Loucy (cell line): ENCODE measurements around the gene LARGE2.

Source experiments
- H2AFZ ChIP-seq: fragments of 200-600 bp; sonication (generic); 2 replicates; pipeline ENCODE4 v1.6.0; 2016; ENCODE audit warnings: antibody characterized with exemption, mild to moderate bottlenecking, low read length, moderate library complexity
- H3F3A ChIP-seq: fragments of 200-600 bp; 2 replicates; pipeline ENCODE4 v1.6.0; 2016; ENCODE audit warnings: antibody characterized with exemption, low read depth, mild to moderate bottlenecking
- H3K27me3 ChIP-seq: fragments of 200-600 bp; sonication (generic); 2 replicates; pipeline ENCODE4 v1.6.1; 2014; ENCODE audit warnings: low read length, mild to moderate bottlenecking; ENCODE audit not compliant: insufficient read depth, poor library complexity, severe bottlenecking
- H3K36me3 ChIP-seq: fragments of 200-600 bp; sonication (generic); 2 replicates; pipeline ENCODE4 v1.6.1; 2016; ENCODE audit warnings: low read length; ENCODE audit not compliant: insufficient read depth
- H3K4me1 ChIP-seq: fragments of 200-600 bp; sonication (generic); 2 replicates; pipeline ENCODE4 v1.5.1; 2014; ENCODE audit warnings: low read length, mild to moderate bottlenecking; ENCODE audit not compliant: insufficient read depth, poor library complexity, severe bottlenecking
- H3K4me2 ChIP-seq: fragments of 200-600 bp; sonication (generic); 2 replicates; pipeline ENCODE4 v1.6.0; 2014; ENCODE audit warnings: antibody characterized with exemption, low read length, low read depth, mild to moderate bottlenecking; ENCODE audit not compliant: poor library complexity, severe bottlenecking
- H3K4me3 ChIP-seq: fragments of 200-600 bp; sonication (generic); 2 replicates; pipeline ENCODE4 v1.5.1; 2014; ENCODE audit warnings: low read length, mild to moderate bottlenecking, mixed read lengths; ENCODE audit not compliant: poor library complexity, severe bottlenecking
- H3K79me2 ChIP-seq: fragments of 200-600 bp; sonication (generic); 2 replicates; pipeline ENCODE4 v1.6.1; 2014; ENCODE audit warnings: low read length; ENCODE audit not compliant: insufficient read depth
- H3K9ac ChIP-seq: fragments of 200-600 bp; sonication (generic); 2 replicates; pipeline ENCODE4 v1.6.0; 2014; ENCODE audit warnings: mild to moderate bottlenecking, low read depth, low read length, moderate library complexity; ENCODE audit not compliant: poor library complexity, severe bottlenecking
- H3K9me2 ChIP-seq: fragments of 200-600 bp; sonication (generic); replicated peaks from 2 replicates; pipeline ENCODE4 v1.6.1; 2016; ENCODE audit warnings: low read depth, low read length, mixed read lengths
- H3K9me3 ChIP-seq: fragments of 200-600 bp; sonication (generic); 2 replicates; pipeline ENCODE4 v1.6.1; 2014; ENCODE audit warnings: mild to moderate bottlenecking, antibody characterized with exemption, low read length, low read depth; ENCODE audit not compliant: insufficient read depth
- H4K20me1 ChIP-seq: fragments of 200-600 bp; sonication (generic); 2 replicates; pipeline ENCODE4 v1.6.0; 2014; ENCODE audit warnings: antibody characterized with exemption, low read length, mild to moderate bottlenecking; ENCODE audit not compliant: insufficient read depth, poor library complexity, severe bottlenecking
- EZH2phosphoT487 ChIP-seq: fragments of 200-600 bp; IDR thresholded peaks from 2 replicates; pipeline ENCODE4 v1.6.1; 2018; ENCODE audit warnings: antibody characterized with exemption, mild to moderate bottlenecking, moderate library complexity, borderline replicate concordance
- TF ChIP-seq, protein P1 (sequence below): fragments of 200-600 bp; sonication (generic); conservative IDR thresholded peaks from 2 replicates; pipeline ENCODE4 v1.5.1; 2014; ENCODE audit warnings: mild to moderate bottlenecking, antibody characterized with exemption, low read length

The LARGE2 gene

DNA sequence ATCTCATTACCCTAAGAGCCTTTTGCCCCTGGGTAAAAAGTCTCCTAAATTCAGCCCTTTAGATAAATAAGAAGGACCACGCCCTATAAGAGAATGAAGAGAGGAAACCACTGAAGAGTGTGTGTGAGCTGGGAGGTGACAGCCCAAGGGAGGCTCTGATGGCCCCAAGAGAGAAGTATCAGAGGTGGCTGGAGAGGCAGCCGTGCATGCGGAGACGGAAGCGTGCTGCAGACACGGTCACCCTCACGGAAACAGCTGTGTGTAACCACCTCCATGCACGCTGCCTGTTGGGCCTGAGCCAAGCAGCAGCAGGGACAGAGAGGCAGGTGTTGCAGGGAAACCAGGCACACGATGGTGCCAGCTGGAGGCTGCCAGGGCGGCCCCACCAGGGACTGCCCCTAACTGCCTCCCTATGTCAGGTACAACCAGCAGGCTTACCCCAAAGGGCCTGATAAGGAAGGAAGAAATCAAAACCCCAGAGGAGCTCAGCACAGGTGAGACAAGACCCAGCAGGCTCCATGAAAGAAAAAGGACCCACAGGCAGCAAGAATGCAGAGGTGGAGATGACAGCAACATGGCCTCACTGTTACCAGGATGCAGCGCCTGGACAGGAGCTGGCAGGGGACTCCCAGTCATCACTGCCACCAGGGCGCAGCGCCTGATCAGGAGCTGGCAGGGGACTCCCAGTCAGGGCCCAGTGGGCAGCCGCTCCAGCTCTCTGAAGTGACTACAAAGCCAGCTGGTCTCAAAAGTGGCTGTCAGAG, 7.8 kb downstream of the LARGE2 start:
- H3K36me3 ChIP-seq, result peaks cover 34% of the 10 kb centered on the region; the same call in 1 of the 2 replicates
- H3K9ac ChIP-seq, result no peak overlapping the region
- no peaks in the 10 kb centered on the region for H3K27me3 ChIP-seq
- no peaks in the 10 kb centered on the region for H4K20me1 ChIP-seq
- no peak overlapping the region for H3K4me2 ChIP-seq
- H3K4me1 ChIP-seq, result peaks cover 10% of the 10 kb centered on the region
- no peak overlapping the region for H2AFZ ChIP-seq
- H3K79me2 ChIP-seq, result no peaks in the 10 kb centered on the region
- no peaks in the 10 kb centered on the region for H3F3A ChIP-seq
- no peak for TF ChIP-seq EZH2phosphoT487
- TF ChIP-seq, protein P1, sequence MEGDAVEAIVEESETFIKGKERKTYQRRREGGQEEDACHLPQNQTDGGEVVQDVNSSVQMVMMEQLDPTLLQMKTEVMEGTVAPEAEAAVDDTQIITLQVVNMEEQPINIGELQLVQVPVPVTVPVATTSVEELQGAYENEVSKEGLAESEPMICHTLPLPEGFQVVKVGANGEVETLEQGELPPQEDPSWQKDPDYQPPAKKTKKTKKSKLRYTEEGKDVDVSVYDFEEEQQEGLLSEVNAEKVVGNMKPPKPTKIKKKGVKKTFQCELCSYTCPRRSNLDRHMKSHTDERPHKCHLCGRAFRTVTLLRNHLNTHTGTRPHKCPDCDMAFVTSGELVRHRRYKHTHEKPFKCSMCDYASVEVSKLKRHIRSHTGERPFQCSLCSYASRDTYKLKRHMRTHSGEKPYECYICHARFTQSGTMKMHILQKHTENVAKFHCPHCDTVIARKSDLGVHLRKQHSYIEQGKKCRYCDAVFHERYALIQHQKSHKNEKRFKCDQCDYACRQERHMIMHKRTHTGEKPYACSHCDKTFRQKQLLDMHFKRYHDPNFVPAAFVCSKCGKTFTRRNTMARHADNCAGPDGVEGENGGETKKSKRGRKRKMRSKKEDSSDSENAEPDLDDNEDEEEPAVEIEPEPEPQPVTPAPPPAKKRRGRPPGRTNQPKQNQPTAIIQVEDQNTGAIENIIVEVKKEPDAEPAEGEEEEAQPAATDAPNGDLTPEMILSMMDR, result no peak
- no peaks in the 10 kb centered on the region for H3K9me3 ChIP-seq
- H3K9me2 ChIP-seq, result no peaks in the 10 kb centered on the region
- no peak overlapping the region for H3K4me3 ChIP-seq

DNA sequence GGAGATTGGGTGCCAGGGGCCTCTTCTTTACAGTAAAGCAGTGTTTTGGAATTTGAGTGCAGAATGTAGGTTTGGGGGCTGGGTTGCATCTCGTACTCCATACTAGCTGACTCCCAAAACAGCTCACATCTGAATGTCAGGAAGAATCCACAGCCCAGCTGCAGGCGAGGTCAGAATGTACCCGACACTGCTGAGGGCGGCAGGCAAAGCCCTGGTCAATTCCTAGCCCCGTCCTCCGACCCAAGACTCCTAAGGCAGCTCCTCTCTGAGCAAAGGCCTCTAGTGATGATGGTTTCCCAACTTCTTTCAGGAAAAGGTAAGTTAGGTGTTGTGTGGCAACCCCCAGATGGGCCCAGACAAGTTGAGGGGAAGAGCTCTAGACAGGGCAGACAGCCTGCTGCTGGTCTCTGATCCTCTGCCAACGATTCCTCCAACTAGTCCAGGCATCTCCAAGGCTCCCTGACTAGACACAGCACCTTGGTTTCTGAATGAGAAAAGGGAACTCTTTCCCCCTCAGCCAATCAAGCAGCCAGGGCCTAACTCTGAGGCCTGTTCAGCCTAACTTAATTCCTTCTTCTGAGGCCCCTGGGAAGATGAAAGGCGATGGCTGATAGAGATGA, 8.6 kb downstream of the LARGE2 start:
- Histone ChIP-seq H3K4me2 (no peak overlapping the region), H3F3A (no peaks in the 10 kb centered on the region), H3K9me2 (no peaks in the 10 kb centered on the region), H3K4me1 (peaks cover 10% of the 10 kb centered on the region), H4K20me1 (no peaks in the 10 kb centered on the region), H3K36me3 (peaks cover 41% of the 10 kb centered on the region; the same call in 1 of the 2 replicates), H3K79me2 (no peaks in the 10 kb centered on the region), H3K9ac (no peak overlapping the region), H2AFZ (no peak overlapping the region), H3K27me3 (no peaks in the 10 kb centered on the region), H3K9me3 (no peaks in the 10 kb centered on the region), H3K4me3 (no peak overlapping the region)
- TF ChIP-seq, protein P1, result no peak
- no peak for TF ChIP-seq EZH2phosphoT487

DNA sequence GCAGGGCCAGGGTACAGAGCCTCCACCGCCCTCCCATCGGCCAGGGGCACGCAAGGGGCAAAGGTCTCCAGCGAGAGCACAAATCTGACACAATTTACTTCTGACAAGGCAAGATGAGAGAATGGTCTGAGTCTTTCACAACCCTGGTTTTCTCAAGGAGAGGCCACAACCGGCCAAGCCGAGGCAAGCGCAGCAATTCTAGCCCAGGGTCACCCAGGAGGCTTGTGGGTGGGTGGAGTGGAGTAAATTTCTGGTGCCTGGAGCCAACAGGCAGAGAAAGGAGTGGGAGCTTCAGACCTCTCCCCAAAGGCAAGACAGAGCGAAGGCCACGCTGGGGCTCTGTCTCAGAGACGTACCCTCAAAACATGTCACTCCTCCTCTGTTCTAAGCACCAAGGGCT, 9.3 kb downstream of the LARGE2 start:
- H3K9me2 ChIP-seq, result no peaks in the 10 kb centered on the region
- no peaks in the 10 kb centered on the region for H3K27me3 ChIP-seq
- peaks cover 8% of the 10 kb centered on the region for H3K4me1 ChIP-seq
- TF ChIP-seq, protein P1, result no peak
- no peak for TF ChIP-seq EZH2phosphoT487
- no peaks in the 10 kb centered on the region for H3F3A ChIP-seq
- H3K9ac ChIP-seq, result no peak overlapping the region
- H3K36me3 ChIP-seq, result peaks cover 46% of the 10 kb centered on the region; the same call in 1 of the 2 replicates
- no peak overlapping the region for H3K4me3 ChIP-seq
- no peak overlapping the region for H2AFZ ChIP-seq
- H3K9me3 ChIP-seq, result no peaks in the 10 kb centered on the region
- H3K4me2 ChIP-seq, result no peak overlapping the region
- no peaks in the 10 kb centered on the region for H3K79me2 ChIP-seq
- no peaks in the 10 kb centered on the region for H4K20me1 ChIP-seq
